ENCODE data around the gene PCDHA1.
A peak's percentile ranks its signal among the peaks of the same experiment; 100 is the strongest.

DNA sequence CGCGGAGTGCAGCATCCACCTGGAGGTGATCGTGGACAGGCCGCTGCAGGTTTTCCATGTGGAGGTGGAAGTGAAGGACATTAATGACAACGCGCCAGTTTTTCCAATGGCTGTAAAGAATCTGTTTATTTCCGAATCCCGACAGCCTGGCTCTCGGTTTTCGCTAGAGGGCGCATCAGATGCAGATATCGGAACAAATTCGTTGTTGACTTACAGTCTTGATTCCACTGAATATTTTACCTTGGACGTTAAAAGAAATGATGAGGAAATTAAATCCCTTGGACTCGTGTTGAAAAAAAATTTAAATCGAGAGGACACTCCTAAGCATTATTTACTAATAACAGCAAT, 15.5 kb downstream of the PCDHA1 start:
- TF ChIP-seq, protein P1, sequence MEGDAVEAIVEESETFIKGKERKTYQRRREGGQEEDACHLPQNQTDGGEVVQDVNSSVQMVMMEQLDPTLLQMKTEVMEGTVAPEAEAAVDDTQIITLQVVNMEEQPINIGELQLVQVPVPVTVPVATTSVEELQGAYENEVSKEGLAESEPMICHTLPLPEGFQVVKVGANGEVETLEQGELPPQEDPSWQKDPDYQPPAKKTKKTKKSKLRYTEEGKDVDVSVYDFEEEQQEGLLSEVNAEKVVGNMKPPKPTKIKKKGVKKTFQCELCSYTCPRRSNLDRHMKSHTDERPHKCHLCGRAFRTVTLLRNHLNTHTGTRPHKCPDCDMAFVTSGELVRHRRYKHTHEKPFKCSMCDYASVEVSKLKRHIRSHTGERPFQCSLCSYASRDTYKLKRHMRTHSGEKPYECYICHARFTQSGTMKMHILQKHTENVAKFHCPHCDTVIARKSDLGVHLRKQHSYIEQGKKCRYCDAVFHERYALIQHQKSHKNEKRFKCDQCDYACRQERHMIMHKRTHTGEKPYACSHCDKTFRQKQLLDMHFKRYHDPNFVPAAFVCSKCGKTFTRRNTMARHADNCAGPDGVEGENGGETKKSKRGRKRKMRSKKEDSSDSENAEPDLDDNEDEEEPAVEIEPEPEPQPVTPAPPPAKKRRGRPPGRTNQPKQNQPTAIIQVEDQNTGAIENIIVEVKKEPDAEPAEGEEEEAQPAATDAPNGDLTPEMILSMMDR (IDR thresholded peaks at IDR 0.05): peak in 4 of 5 experiments; percentile 14 to 30 (median 20)
- TF ChIP-seq POLR2A (IDR thresholded peaks at IDR 0.05): no peak
